Neural cell (in vitro differentiated cells): ENCODE data around the gene STK32B. TPM values are rescaled to one million over a fixed set of nuclear protein-coding genes. Genes with fewer than 3 reads are reported as not detected.

Experiments
- H2AFZ ChIP-seq: fragments of 200-600, 300-800 bp; sonication (generic), shearing (Covaris generic); 2 replicates; pipeline ENCODE4 v1.6.0; 2014; ENCODE audit warnings: low read depth, mild to moderate bottlenecking, antibody characterized with exemption, low read length, moderate library complexity
- H3F3A ChIP-seq: fragments of 200-600 bp; shearing (Covaris generic); 2 replicates; pipeline ENCODE4 v1.6.1; 2016; ENCODE audit warnings: mild to moderate bottlenecking, moderate library complexity, mixed read lengths, antibody characterized with exemption, low read length; ENCODE audit not compliant: insufficient read depth, poor library complexity, severe bottlenecking
- H3K27ac ChIP-seq: fragments of 200-600, 300-800 bp; sonication (generic), shearing (Covaris generic); 2 replicates; pipeline ENCODE4 v1.5.1; 2014; ENCODE audit warnings: mild to moderate bottlenecking, low read length, moderate library complexity
- H3K27me3 ChIP-seq: fragments of 300-800, 200-600 bp; sonication (generic), shearing (Covaris generic); 2 replicates; pipeline ENCODE4 v1.6.0; 2014; ENCODE audit warnings: mild to moderate bottlenecking, low read depth, low read length, moderate library complexity; ENCODE audit not compliant: insufficient read depth
- H3K36me3 ChIP-seq: fragments of 300-800, 200-600 bp; sonication (generic), shearing (Covaris generic); 2 replicates; pipeline ENCODE4 v1.5.1; 2014; ENCODE audit warnings: mild to moderate bottlenecking, antibody characterized with exemption, low read length, moderate library complexity; ENCODE audit not compliant: insufficient read depth
- H3K4me2 ChIP-seq: fragments of 300-800, 200-600 bp; sonication (generic), shearing (Covaris generic); 2 replicates; pipeline ENCODE4 v1.6.0; 2014; ENCODE audit warnings: mild to moderate bottlenecking, low read length
- H3K4me3 ChIP-seq: fragments of 300-800, 200-600 bp; sonication (generic), shearing (Covaris generic); 2 replicates; pipeline ENCODE4 v1.5.1; 2014; ENCODE audit warnings: mild to moderate bottlenecking, low read length, moderate library complexity
- H3K79me2 ChIP-seq: fragments of 200-600 bp; shearing (Covaris generic); replicated peaks from 2 replicates; pipeline ENCODE4 v1.6.0; 2014; ENCODE audit warnings: mild to moderate bottlenecking, low read length, moderate library complexity; ENCODE audit not compliant: insufficient read depth
- H3K9ac ChIP-seq: fragments of 300-800, 200-600 bp; sonication (generic), shearing (Covaris generic); 2 replicates; pipeline ENCODE4 v1.6.1; 2016; ENCODE audit warnings: mild to moderate bottlenecking, low read length, mixed read lengths
- H3K9me2 ChIP-seq: fragments of 200-600 bp; shearing (Covaris generic); 2 replicates; pipeline ENCODE4 v1.6.1; 2016; ENCODE audit warnings: mild to moderate bottlenecking, low read length, mixed read lengths; ENCODE audit not compliant: insufficient read depth
- H3K9me3 ChIP-seq: fragments of 200-600, 300-800 bp; sonication (generic), shearing (Covaris generic); 2 replicates; pipeline ENCODE4 v1.6.1; 2016; ENCODE audit warnings: mild to moderate bottlenecking, mixed run types, low read length, moderate library complexity, mixed read lengths
- H4K20me1 ChIP-seq: fragments of 200-600 bp; shearing (Covaris generic); 2 replicates; pipeline ENCODE4 v1.6.1; 2016; ENCODE audit warnings: mild to moderate bottlenecking, mixed run types; ENCODE audit not compliant: insufficient read depth
- EP300 ChIP-seq: fragments of 450-650 bp; conservative IDR thresholded peaks from 2 replicates; pipeline ENCODE4 v1.6.1; 2014; ENCODE audit warnings: antibody characterized with exemption, mild to moderate bottlenecking, moderate library complexity; ENCODE audit not compliant: poor library complexity, severe bottlenecking
- MXI1 ChIP-seq: fragments of 450-650 bp; conservative IDR thresholded peaks from 2 replicates; pipeline ENCODE4 v1.6.1; 2014; ENCODE audit warnings: antibody characterized with exemption, mild to moderate bottlenecking; ENCODE audit not compliant: poor library complexity, severe bottlenecking
- RAD21 ChIP-seq: fragments of 450-650 bp; conservative IDR thresholded peaks from 2 replicates; pipeline ENCODE4 v1.6.1; 2014; ENCODE audit warnings: antibody characterized with exemption, mild to moderate bottlenecking, moderate library complexity
- SMC3 ChIP-seq: fragments of 450-650 bp; conservative IDR thresholded peaks from 2 replicates; pipeline ENCODE4 v1.6.1; 2014; ENCODE audit warnings: antibody characterized with exemption, mild to moderate bottlenecking, moderate library complexity; ENCODE audit not compliant: poor library complexity
- TAF1 ChIP-seq: IDR thresholded peaks from 2 replicates; pipeline ENCODE4 v1.6.1; 2012; ENCODE audit warnings: low read depth
- polyA plus RNA-seq: library from polyadenylated mRNA; depleted of rRNA; stranded (reverse); fragments of >200 nt; gene quantifications from 2 replicates; pipeline ENCODE4 v1.2.3, GENCODE V29; 2014
- TF ChIP-seq, protein P1 (sequence below): fragments of 450-650 bp; IDR thresholded peaks from 2 replicates; pipeline ENCODE4 v1.5.1; 2014; ENCODE audit warnings: antibody characterized with exemption, mild to moderate bottlenecking, moderate library complexity; ENCODE audit not compliant: poor library complexity, severe bottlenecking

STK32B gene
- polyA plus RNA-seq, 1 donor from 2014 or later: 42.8 TPM

DNA sequence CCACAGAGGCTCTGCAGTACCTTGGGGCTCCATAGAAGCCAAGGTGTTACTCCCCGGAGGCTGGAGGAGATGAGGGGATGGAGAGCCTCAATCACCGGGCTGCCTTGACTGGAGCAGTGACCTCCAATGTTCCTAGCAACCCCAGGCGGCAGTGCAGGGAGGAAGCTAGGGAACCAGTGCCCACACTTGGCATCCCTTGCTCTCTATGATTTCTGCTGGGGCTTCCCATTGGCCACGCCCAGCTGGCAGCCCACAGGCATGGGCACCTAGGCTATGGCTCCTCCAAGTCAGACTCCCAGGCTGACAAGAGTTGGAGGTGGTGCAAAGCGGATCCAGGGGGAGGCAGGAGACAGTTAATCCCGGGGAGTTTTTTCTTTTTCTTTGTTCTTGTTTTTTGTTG is 427.4 kb downstream of the STK32B start:
- TF ChIP-seq MXI1 (no peak), EP300 (no peak), SMC3 (no peak), RAD21 (no peak), TAF1 (no peak)
- TF ChIP-seq, protein P1, sequence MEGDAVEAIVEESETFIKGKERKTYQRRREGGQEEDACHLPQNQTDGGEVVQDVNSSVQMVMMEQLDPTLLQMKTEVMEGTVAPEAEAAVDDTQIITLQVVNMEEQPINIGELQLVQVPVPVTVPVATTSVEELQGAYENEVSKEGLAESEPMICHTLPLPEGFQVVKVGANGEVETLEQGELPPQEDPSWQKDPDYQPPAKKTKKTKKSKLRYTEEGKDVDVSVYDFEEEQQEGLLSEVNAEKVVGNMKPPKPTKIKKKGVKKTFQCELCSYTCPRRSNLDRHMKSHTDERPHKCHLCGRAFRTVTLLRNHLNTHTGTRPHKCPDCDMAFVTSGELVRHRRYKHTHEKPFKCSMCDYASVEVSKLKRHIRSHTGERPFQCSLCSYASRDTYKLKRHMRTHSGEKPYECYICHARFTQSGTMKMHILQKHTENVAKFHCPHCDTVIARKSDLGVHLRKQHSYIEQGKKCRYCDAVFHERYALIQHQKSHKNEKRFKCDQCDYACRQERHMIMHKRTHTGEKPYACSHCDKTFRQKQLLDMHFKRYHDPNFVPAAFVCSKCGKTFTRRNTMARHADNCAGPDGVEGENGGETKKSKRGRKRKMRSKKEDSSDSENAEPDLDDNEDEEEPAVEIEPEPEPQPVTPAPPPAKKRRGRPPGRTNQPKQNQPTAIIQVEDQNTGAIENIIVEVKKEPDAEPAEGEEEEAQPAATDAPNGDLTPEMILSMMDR: no peak
- H3K4me3 ChIP-seq: no peak overlapping the region
- H3K9me2 ChIP-seq: no peaks in the 10 kb centered on the region
- no peaks in the 10 kb centered on the region for H3F3A ChIP-seq
- H3K9ac ChIP-seq: no peak overlapping the region
- H3K27me3 ChIP-seq: no peaks in the 10 kb centered on the region
- H3K4me2 ChIP-seq: no peak overlapping the region
- no peaks in the 10 kb centered on the region for H3K36me3 ChIP-seq
- H4K20me1 ChIP-seq: no peaks in the 10 kb centered on the region
- H2AFZ ChIP-seq: no peak overlapping the region
- no peak overlapping the region for H3K27ac ChIP-seq
- H3K79me2 ChIP-seq: no peaks in the 10 kb centered on the region
- H3K9me3 ChIP-seq: no peaks in the 10 kb centered on the region

DNA sequence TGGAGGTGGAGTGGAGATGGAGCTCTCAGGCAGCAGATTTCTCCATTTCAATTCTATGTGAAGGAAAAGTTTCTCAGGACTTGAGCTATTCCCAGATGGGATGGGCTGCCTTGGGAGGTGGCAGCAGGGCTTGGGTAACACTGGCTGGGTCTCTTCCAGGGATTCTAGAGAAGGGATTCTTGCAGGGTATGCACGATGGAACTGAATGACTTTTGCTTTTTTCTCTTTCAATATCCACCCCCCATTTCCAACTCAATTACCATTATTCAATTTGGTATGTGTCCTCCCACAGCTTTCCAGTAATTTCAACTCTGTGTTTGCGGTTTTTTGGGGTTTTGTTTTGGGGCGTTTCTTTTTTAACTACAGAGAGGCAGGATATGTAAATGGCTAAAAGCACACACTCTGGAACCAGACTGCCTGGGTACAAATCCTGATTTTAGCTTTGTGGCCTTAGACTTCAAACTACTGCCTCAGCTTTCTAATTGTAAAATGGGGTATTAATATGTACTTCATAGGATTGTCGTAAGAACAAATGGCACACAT is 428.3 kb downstream of the STK32B start:
- Histone ChIP-seq H4K20me1 (no peaks in the 10 kb centered on the region), H2AFZ (no peak overlapping the region), H3K4me2 (no peak overlapping the region), H3K27me3 (no peaks in the 10 kb centered on the region), H3K79me2 (no peaks in the 10 kb centered on the region), H3K36me3 (no peaks in the 10 kb centered on the region), H3K27ac (no peak overlapping the region), H3K4me3 (no peak overlapping the region), H3K9me3 (no peaks in the 10 kb centered on the region), H3K9ac (no peak overlapping the region), H3F3A (no peaks in the 10 kb centered on the region), H3K9me2 (no peaks in the 10 kb centered on the region)
- TF ChIP-seq, protein P1: no peak

DNA sequence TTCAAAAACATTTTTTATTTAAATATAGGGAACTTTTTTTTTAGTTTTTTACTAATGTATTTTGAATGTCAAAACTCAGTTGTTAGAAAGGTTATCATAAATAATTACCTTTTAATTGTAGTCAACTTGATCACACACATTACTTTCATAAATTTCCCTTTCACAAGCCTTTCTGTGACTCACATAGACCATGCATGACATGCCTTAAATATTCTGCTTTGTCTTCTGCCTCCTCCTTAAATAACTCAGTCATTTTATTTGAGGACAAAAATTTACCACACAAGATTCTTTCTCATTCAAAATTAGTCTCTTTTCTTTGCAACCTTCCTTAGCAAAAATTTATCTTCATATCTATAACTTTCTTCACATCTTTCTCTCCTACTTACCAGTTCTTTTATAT is 437.1 kb downstream of the STK32B start:
- TF ChIP-seq RAD21 (no peak), SMC3 (no peak)
- no peak overlapping the region for H3K4me3 ChIP-seq

More for the DNA sequence above, 437.1 kb downstream of the STK32B start:
- Histone ChIP-seq H3K9me2 (no peaks in the 10 kb centered on the region), H3K4me2 (no peak overlapping the region), H2AFZ (no peak overlapping the region), H4K20me1 (no peaks in the 10 kb centered on the region), H3F3A (no peaks in the 10 kb centered on the region), H3K36me3 (no peaks in the 10 kb centered on the region), H3K9me3 (no peaks in the 10 kb centered on the region), H3K27me3 (no peaks in the 10 kb centered on the region), H3K27ac (no peak overlapping the region), H3K79me2 (no peaks in the 10 kb centered on the region), H3K9ac (no peak overlapping the region)
